Measurements from ENCODE around the gene CHRNA4. TPM values are rescaled to one million over a fixed set of nuclear protein-coding genes. Genes with fewer than 3 reads are reported as not detected.

CHRNA4 gene
- total RNA-seq, 1 experiment from 2014 or later: 0.11 TPM

DNA sequence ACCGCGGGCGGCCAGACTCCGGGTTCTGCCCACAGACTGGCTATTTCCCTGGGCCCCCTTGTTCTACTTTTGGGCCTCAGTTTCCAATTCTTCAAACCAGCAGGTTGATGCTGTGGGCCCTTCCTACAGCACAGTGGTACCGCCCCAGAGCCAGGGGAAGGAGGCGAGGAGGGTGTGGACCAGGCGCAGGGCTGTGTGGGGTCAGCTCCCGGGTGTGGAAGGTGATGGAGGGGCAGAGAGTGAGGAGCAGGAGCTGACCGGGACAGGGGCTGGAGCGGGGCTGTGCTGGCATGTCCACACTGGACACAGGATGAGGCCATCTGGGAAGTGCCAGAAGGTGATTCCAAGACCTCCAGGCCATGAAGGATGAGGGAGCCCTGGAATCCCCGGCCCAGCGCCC is 35.2 kb upstream of the CHRNA4 start:
- Histone ChIP-seq H3K4me1 (no peaks in the 10 kb centered on the region), H3K9me3 (peaks cover 15% of the 10 kb centered on the region), H3K36me3 (ENCODE audit: control insufficient read depth, insufficient read depth, low read length) (no peaks in the 10 kb centered on the region), H3K4me3 (ENCODE audit: low read depth, low read length) (no peak overlapping the region), H3K27me3 (replicated peaks; ENCODE audit: control insufficient read depth, insufficient read depth, low read length) (peaks cover 4% of the 10 kb centered on the region; the same call in 1 of the 2 replicates)
- intact Hi-C loops (cut with micrococcal nuclease; ENCODE audit: unreplicated experiment): no loop called here
- peaks cover 47% of the 10 kb centered on the region for H3K27me3 Mint-ChIP-seq (ENCODE audit: insufficient read depth, unreplicated experiment)
- POLR2A ChIA-PET: no interaction called here
- no peaks in the 10 kb centered on the region for H3K4me1 Mint-ChIP-seq (ENCODE audit: low read depth, unreplicated experiment)
- TF ChIP-seq, protein P1, sequence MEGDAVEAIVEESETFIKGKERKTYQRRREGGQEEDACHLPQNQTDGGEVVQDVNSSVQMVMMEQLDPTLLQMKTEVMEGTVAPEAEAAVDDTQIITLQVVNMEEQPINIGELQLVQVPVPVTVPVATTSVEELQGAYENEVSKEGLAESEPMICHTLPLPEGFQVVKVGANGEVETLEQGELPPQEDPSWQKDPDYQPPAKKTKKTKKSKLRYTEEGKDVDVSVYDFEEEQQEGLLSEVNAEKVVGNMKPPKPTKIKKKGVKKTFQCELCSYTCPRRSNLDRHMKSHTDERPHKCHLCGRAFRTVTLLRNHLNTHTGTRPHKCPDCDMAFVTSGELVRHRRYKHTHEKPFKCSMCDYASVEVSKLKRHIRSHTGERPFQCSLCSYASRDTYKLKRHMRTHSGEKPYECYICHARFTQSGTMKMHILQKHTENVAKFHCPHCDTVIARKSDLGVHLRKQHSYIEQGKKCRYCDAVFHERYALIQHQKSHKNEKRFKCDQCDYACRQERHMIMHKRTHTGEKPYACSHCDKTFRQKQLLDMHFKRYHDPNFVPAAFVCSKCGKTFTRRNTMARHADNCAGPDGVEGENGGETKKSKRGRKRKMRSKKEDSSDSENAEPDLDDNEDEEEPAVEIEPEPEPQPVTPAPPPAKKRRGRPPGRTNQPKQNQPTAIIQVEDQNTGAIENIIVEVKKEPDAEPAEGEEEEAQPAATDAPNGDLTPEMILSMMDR (IDR thresholded peaks at IDR 0.05; ENCODE audit: insufficient read depth in 1 of 2, low read depth in 1 of 2, low read length in 1 of 2, severe bottlenecking in 1 of 2, unreplicated experiment in 1 of 2): no peak
- no peaks in the 10 kb centered on the region for H3K36me3 Mint-ChIP-seq (ENCODE audit: insufficient read depth, unreplicated experiment)
- H3K9me3 Mint-ChIP-seq (ENCODE audit: unreplicated experiment): peaks cover 13% of the 10 kb centered on the region
- H3K4me3 Mint-ChIP-seq (ENCODE audit: unreplicated experiment): no peak overlapping the region
- CTCF ChIA-PET: no interaction called here
- BruUV-seq (replicated peaks): no TSS peak
- no peak overlapping the region for H3K27ac Mint-ChIP-seq (ENCODE audit: unreplicated experiment)
- DNase-seq: no peak

DNA sequence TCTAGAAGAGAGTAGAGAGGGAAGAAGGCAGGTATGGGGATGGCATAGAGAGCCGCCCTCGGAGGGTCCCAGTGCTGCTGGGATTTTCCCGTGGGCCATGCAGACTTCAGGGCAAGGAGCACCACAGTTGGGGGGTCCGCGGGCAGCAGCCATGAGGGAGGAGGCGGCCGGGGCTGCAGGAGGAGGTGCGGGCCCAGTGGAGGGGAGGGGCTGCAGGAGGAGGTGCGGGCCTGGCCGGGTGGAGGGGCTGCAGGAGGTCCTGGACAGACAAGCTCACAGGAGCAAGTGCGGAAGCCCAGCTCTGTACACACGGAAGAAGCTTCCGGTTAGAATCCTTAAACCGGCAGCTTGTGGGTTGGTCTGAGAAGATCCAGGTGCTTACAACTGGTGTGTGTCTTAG is 34.6 kb upstream of the CHRNA4 start:
- Histone ChIP-seq H3K27me3 (replicated peaks; ENCODE audit: control insufficient read depth, insufficient read depth, low read length) (peaks cover 4% of the 10 kb centered on the region; the same call in 1 of the 2 replicates), H3K9me3 (peaks cover 15% of the 10 kb centered on the region), H3K36me3 (ENCODE audit: control insufficient read depth, insufficient read depth, low read length) (no peaks in the 10 kb centered on the region), H3K4me3 (ENCODE audit: low read depth, low read length) (no peak overlapping the region), H3K4me1 (no peaks in the 10 kb centered on the region)
- peaks cover 44% of the 10 kb centered on the region for H3K27me3 Mint-ChIP-seq (ENCODE audit: insufficient read depth, unreplicated experiment)
- peaks cover 18% of the 10 kb centered on the region for H3K9me3 Mint-ChIP-seq (ENCODE audit: unreplicated experiment)
- H3K36me3 Mint-ChIP-seq (ENCODE audit: insufficient read depth, unreplicated experiment): no peaks in the 10 kb centered on the region
- no peaks in the 10 kb centered on the region for H3K4me1 Mint-ChIP-seq (ENCODE audit: low read depth, unreplicated experiment)
- CTCF ChIA-PET: no interaction called here
- POLR2A ChIA-PET: no interaction called here
- intact Hi-C loops (cut with micrococcal nuclease; ENCODE audit: unreplicated experiment): no loop called here
- DNase-seq: no peak
- H3K4me3 Mint-ChIP-seq (ENCODE audit: unreplicated experiment): no peak overlapping the region
- TF ChIP-seq, protein P1 (IDR thresholded peaks at IDR 0.05; ENCODE audit: insufficient read depth in 1 of 2, low read depth in 1 of 2, low read length in 1 of 2, severe bottlenecking in 1 of 2, unreplicated experiment in 1 of 2): no peak
- H3K27ac Mint-ChIP-seq (ENCODE audit: unreplicated experiment): no peak overlapping the region
- no TSS peak for BruUV-seq (replicated peaks)

DNA sequence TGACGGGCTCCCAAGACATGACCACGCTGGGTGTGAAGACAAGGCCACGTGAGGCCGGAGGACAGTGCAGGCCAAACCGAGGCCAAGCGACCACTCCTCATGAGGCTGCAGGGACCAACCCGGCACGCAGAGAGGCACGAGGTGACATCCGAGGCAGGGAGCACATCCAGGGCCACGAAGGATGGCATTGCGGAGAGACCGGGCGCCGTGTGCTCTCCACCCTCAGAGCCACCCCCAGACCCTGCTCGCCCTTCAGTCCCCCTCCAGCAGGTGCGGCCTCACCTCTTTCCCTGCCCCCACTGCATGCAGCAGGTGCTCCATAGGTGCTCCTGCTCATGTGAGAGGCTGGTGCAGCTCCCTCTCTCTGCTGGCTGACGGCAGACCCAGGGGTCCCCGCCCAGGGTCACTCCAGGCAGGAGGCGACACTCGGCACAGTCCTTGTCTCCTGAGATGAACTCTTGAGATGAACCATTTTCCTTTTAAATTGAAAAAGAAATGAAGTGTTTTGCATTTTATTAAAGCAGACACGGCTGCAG is 33.8 kb upstream of the CHRNA4 start:
- TF ChIP-seq, protein P1 (IDR thresholded peaks at IDR 0.05; ENCODE audit: insufficient read depth in 1 of 2, low read depth in 1 of 2, low read length in 1 of 2, severe bottlenecking in 1 of 2, unreplicated experiment in 1 of 2): no peak
- Mint-ChIP-seq H3K27me3 (ENCODE audit: insufficient read depth, unreplicated experiment) (peaks cover 41% of the 10 kb centered on the region), H3K4me1 (ENCODE audit: low read depth, unreplicated experiment) (no peaks in the 10 kb centered on the region), H3K4me3 (ENCODE audit: unreplicated experiment) (no peak overlapping the region), H3K36me3 (ENCODE audit: insufficient read depth, unreplicated experiment) (no peaks in the 10 kb centered on the region), H3K9me3 (ENCODE audit: unreplicated experiment) (peaks cover 26% of the 10 kb centered on the region), H3K27ac (ENCODE audit: unreplicated experiment) (no peak overlapping the region)
- POLR2A ChIA-PET: no interaction called here
- CTCF ChIA-PET: no interaction called here
- Histone ChIP-seq H3K4me1 (no peaks in the 10 kb centered on the region), H3K4me3 (ENCODE audit: low read depth, low read length) (no peak overlapping the region), H3K27me3 (replicated peaks; ENCODE audit: control insufficient read depth, insufficient read depth, low read length) (peaks cover 2% of the 10 kb centered on the region; the same call in 1 of the 2 replicates), H3K9me3 (peaks cover 20% of the 10 kb centered on the region), H3K36me3 (ENCODE audit: control insufficient read depth, insufficient read depth, low read length) (no peaks in the 10 kb centered on the region)
- intact Hi-C loops (cut with micrococcal nuclease; ENCODE audit: unreplicated experiment): no loop called here
- no peak for DNase-seq
- BruUV-seq (replicated peaks): no TSS peak
